Measurements from ENCODE around the gene GRK5.

- TF ChIP-seq, protein P1, sequence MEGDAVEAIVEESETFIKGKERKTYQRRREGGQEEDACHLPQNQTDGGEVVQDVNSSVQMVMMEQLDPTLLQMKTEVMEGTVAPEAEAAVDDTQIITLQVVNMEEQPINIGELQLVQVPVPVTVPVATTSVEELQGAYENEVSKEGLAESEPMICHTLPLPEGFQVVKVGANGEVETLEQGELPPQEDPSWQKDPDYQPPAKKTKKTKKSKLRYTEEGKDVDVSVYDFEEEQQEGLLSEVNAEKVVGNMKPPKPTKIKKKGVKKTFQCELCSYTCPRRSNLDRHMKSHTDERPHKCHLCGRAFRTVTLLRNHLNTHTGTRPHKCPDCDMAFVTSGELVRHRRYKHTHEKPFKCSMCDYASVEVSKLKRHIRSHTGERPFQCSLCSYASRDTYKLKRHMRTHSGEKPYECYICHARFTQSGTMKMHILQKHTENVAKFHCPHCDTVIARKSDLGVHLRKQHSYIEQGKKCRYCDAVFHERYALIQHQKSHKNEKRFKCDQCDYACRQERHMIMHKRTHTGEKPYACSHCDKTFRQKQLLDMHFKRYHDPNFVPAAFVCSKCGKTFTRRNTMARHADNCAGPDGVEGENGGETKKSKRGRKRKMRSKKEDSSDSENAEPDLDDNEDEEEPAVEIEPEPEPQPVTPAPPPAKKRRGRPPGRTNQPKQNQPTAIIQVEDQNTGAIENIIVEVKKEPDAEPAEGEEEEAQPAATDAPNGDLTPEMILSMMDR (IDR thresholded peaks at IDR 0.05) = no peak
- TF ChIP-seq POLR2A (IDR thresholded peaks at IDR 0.05) = no peak
These were observed 98.6 kb downstream of the GRK5 start for GRCh38 chr10:119305860-119306513.

Data from right lobe of liver (tissue), 4 donors.